ENCODE results near the gene MEOX1.
"Not testable (repeated sequence)": the region's sequence is repeated elsewhere in the genome, so short reads cannot be mapped to it uniquely, and the experiment has no call there.

MEOX1 gene

DNA sequence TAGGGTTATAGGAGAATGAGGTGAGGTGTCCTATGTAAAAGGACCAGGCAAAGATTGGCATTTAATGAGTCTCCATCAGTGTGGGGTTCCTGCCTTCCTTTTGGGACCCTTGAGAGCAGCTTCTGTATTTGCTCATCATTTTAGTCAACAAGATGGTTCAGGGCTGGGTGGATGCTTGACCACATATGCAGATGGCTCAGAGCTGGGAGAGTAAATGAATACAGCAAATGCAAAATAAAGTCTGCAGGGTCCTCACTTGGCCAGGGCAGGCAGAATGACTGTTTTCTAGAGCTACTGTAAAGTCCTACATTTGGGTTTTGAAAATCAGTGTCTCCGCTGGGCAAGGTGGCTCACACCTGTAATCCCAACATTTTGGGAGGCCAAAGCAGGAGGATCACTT, 58.4 kb downstream of the MEOX1 start:
- H3K9ac ChIP-seq = no peak overlapping the region

GRCh38 chr17:43602556-43602955, 59.2 kb downstream of the MEOX1 start:
- H4K20me1 ChIP-seq (ENCODE audit: insufficient read depth); H3K4me2 ChIP-seq; H3K27me3 ChIP-seq (ENCODE audit: insufficient read depth, low read depth); H3K79me2 ChIP-seq (ENCODE audit: insufficient read depth, low read depth); H3K4me3 ChIP-seq (IDR thresholded peaks at IDR 0.05; ENCODE audit: insufficient read depth, low read depth, low read length); H3K9ac ChIP-seq; H3K27ac ChIP-seq; H2AFZ ChIP-seq (ENCODE audit: low read depth); H3K4me1 ChIP-seq (ENCODE audit: low read depth, poor library complexity, severe bottlenecking); H3K36me3 ChIP-seq (ENCODE audit: insufficient read depth): not testable (repeated sequence)

More for the DNA sequence above, 58.4 kb downstream of the MEOX1 start:
- TF ChIP-seq, protein P1, sequence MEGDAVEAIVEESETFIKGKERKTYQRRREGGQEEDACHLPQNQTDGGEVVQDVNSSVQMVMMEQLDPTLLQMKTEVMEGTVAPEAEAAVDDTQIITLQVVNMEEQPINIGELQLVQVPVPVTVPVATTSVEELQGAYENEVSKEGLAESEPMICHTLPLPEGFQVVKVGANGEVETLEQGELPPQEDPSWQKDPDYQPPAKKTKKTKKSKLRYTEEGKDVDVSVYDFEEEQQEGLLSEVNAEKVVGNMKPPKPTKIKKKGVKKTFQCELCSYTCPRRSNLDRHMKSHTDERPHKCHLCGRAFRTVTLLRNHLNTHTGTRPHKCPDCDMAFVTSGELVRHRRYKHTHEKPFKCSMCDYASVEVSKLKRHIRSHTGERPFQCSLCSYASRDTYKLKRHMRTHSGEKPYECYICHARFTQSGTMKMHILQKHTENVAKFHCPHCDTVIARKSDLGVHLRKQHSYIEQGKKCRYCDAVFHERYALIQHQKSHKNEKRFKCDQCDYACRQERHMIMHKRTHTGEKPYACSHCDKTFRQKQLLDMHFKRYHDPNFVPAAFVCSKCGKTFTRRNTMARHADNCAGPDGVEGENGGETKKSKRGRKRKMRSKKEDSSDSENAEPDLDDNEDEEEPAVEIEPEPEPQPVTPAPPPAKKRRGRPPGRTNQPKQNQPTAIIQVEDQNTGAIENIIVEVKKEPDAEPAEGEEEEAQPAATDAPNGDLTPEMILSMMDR (conservative IDR thresholded peaks at IDR 0.05; ENCODE audit: low read depth, low read length) = no peak
- Histone ChIP-seq H3K27ac (no peak overlapping the region), H3K4me1 (ENCODE audit: low read depth, poor library complexity, severe bottlenecking) (no peaks in the 10 kb centered on the region), H3K36me3 (ENCODE audit: insufficient read depth) (no peaks in the 10 kb centered on the region), H2AFZ (ENCODE audit: low read depth) (no peak overlapping the region), H3K27me3 (ENCODE audit: insufficient read depth, low read depth) (no peaks in the 10 kb centered on the region; the same call in 1 of the 2 replicates), H3K4me3 (IDR thresholded peaks at IDR 0.05; ENCODE audit: insufficient read depth, low read depth, low read length) (no peak overlapping the region), H4K20me1 (ENCODE audit: insufficient read depth) (no peaks in the 10 kb centered on the region), H3K4me2 (no peak overlapping the region), H3K79me2 (ENCODE audit: insufficient read depth, low read depth) (no peaks in the 10 kb centered on the region)

- Histone ChIP-seq H2AFZ (ENCODE audit: low read depth) (no peak overlapping the region), H3K4me1 (ENCODE audit: low read depth, poor library complexity, severe bottlenecking) (no peaks in the 10 kb centered on the region)
- TF ChIP-seq, protein P1 (conservative IDR thresholded peaks at IDR 0.05; ENCODE audit: low read depth, low read length) = no peak
Observed at GRCh38 chr17:43601280-43602039, 60.3 kb downstream of the MEOX1 start.

GRCh38 chr17:43599835-43600234, 61.9 kb downstream of the MEOX1 start:
- no peaks in the 10 kb centered on the region for H3K36me3 ChIP-seq (ENCODE audit: insufficient read depth)
- H2AFZ ChIP-seq (ENCODE audit: low read depth) = no peak overlapping the region
- peaks cover 5% of the 10 kb centered on the region; the same call in 1 of the 2 replicates for H3K27me3 ChIP-seq (ENCODE audit: insufficient read depth, low read depth)
- H3K27ac ChIP-seq = no peak overlapping the region
- no peaks in the 10 kb centered on the region for H3K4me1 ChIP-seq (ENCODE audit: low read depth, poor library complexity, severe bottlenecking)
- TF ChIP-seq, protein P1 (conservative IDR thresholded peaks at IDR 0.05; ENCODE audit: low read depth, low read length) = no peak
- no peak overlapping the region for H3K4me2 ChIP-seq
- no peaks in the 10 kb centered on the region for H4K20me1 ChIP-seq (ENCODE audit: insufficient read depth)
- H3K4me3 ChIP-seq (IDR thresholded peaks at IDR 0.05; ENCODE audit: insufficient read depth, low read depth, low read length) = no peak overlapping the region
- no peak overlapping the region for H3K9ac ChIP-seq
- no peaks in the 10 kb centered on the region for H3K79me2 ChIP-seq (ENCODE audit: insufficient read depth, low read depth)

More at GRCh38 chr17:43601280-43602039, 60.3 kb downstream of the MEOX1 start:
- Histone ChIP-seq H3K27me3 (ENCODE audit: insufficient read depth, low read depth) (no peaks in the 10 kb centered on the region; the same call in 1 of the 2 replicates), H4K20me1 (ENCODE audit: insufficient read depth) (no peaks in the 10 kb centered on the region), H3K4me2 (no peak overlapping the region), H3K36me3 (ENCODE audit: insufficient read depth) (no peaks in the 10 kb centered on the region), H3K79me2 (ENCODE audit: insufficient read depth, low read depth) (no peaks in the 10 kb centered on the region), H3K4me3 (IDR thresholded peaks at IDR 0.05; ENCODE audit: insufficient read depth, low read depth, low read length) (no peak overlapping the region), H3K27ac (no peak overlapping the region), H3K9ac (no peak overlapping the region)

DNA sequence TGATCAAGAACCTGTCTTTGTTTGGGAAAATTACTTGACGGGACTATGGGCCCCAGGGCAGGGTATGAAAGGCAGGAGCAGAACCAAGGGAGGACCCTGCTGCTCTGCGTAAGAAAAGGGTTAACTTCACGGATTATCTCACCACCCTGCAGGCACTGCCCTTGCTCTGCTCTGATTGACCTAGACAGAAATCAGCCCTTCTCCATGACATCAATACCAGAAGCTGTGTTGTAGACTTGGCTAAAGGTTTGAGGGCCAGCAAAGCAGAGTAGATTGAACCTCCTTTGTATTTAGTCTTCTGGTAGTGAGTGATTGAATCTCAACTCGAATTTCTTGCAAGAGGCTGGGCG, 62.7 kb downstream of the MEOX1 start:
- H3K79me2 ChIP-seq (ENCODE audit: insufficient read depth, low read depth) = no peaks in the 10 kb centered on the region
- H3K27me3 ChIP-seq (ENCODE audit: insufficient read depth, low read depth) = peaks cover 5% of the 10 kb centered on the region; the same call in 1 of the 2 replicates
- H3K4me3 ChIP-seq (IDR thresholded peaks at IDR 0.05; ENCODE audit: insufficient read depth, low read depth, low read length) = no peak overlapping the region
- no peak overlapping the region for H3K4me2 ChIP-seq
- H3K36me3 ChIP-seq (ENCODE audit: insufficient read depth) = no peaks in the 10 kb centered on the region
- H4K20me1 ChIP-seq (ENCODE audit: insufficient read depth) = no peaks in the 10 kb centered on the region
- H2AFZ ChIP-seq (ENCODE audit: low read depth) = no peak overlapping the region
- TF ChIP-seq, protein P1 (conservative IDR thresholded peaks at IDR 0.05; ENCODE audit: low read depth, low read length) = no peak
- no peak overlapping the region for H3K9ac ChIP-seq
- no peaks in the 10 kb centered on the region for H3K4me1 ChIP-seq (ENCODE audit: low read depth, poor library complexity, severe bottlenecking)
- H3K27ac ChIP-seq = no peak overlapping the region
